GM12872 (cell line): Measurements from ENCODE around the gene ADCYAP1R1.

Experiments used
- TF ChIP-seq, protein P1 (sequence below): IDR thresholded peaks from 3 replicates; pipeline ENCODE4 v1.5.1; 2011; ENCODE audit warnings: low read depth, mild to moderate bottlenecking, low read length, moderate library complexity; ENCODE audit not compliant: insufficient read depth

The ADCYAP1R1 gene

DNA sequence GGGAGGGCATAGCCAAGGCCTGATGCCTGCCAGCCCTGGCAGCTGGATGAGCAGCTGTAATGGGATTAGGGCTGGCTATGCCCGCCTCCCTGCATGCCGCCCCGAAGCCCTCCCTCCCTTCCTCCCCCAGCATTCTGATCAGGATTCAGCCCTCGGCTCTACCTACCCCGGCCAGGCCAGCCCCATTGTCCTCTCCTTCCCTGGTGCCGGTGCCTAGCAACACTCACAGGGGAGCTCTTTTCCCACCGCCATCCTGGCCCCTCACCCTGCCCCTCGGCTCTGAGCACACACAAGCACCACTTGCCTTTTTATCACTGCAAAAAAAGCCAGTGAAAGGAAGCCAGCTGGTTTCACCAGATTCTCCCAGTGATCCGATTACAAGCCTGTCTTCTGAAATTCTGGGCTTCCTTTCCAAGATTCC lies 9.0 kb upstream of the ADCYAP1R1 start:
- TF ChIP-seq, protein P1, sequence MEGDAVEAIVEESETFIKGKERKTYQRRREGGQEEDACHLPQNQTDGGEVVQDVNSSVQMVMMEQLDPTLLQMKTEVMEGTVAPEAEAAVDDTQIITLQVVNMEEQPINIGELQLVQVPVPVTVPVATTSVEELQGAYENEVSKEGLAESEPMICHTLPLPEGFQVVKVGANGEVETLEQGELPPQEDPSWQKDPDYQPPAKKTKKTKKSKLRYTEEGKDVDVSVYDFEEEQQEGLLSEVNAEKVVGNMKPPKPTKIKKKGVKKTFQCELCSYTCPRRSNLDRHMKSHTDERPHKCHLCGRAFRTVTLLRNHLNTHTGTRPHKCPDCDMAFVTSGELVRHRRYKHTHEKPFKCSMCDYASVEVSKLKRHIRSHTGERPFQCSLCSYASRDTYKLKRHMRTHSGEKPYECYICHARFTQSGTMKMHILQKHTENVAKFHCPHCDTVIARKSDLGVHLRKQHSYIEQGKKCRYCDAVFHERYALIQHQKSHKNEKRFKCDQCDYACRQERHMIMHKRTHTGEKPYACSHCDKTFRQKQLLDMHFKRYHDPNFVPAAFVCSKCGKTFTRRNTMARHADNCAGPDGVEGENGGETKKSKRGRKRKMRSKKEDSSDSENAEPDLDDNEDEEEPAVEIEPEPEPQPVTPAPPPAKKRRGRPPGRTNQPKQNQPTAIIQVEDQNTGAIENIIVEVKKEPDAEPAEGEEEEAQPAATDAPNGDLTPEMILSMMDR: no peak

DNA sequence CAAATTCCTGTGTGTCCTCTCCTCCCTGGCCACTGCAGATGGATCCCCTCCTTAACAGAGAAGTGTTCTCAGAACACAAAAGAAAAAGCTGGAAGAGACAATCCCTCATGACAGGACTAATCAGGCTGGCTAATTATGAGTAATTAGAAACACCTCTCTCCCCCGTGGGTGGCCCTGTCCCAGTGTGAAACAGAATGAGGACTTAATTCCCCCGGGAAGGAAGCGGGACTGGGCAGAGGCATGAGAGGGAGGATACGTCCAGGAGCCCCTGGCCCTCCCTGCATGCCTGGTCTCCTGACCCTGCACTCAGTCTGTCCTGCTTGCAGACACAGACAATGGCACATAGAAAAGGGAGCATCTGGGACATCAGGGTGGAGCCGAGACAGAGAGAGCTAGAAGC lies 7.6 kb upstream of the ADCYAP1R1 start:
- TF ChIP-seq, protein P1: no peak

DNA sequence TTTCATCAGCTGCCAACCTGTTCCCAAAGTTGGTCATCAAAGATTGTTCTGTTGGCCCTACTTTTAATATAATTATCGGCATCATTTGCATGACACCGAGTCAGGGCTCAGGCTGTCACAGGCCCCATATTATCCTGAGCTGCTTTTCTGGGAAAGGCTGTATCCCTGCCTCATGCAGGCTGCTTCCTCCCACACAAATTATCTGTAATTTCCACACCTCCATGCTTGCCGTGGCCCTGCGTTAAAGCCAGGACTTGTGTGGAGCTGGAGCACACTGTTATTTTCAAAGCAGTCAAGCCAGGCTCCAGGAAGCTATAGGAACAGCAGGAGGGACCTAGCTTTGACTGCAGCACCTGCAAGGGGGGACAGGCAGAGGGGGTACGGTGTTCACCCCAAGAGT lies 5.4 kb upstream of the ADCYAP1R1 start:
- TF ChIP-seq, protein P1: no peak

DNA sequence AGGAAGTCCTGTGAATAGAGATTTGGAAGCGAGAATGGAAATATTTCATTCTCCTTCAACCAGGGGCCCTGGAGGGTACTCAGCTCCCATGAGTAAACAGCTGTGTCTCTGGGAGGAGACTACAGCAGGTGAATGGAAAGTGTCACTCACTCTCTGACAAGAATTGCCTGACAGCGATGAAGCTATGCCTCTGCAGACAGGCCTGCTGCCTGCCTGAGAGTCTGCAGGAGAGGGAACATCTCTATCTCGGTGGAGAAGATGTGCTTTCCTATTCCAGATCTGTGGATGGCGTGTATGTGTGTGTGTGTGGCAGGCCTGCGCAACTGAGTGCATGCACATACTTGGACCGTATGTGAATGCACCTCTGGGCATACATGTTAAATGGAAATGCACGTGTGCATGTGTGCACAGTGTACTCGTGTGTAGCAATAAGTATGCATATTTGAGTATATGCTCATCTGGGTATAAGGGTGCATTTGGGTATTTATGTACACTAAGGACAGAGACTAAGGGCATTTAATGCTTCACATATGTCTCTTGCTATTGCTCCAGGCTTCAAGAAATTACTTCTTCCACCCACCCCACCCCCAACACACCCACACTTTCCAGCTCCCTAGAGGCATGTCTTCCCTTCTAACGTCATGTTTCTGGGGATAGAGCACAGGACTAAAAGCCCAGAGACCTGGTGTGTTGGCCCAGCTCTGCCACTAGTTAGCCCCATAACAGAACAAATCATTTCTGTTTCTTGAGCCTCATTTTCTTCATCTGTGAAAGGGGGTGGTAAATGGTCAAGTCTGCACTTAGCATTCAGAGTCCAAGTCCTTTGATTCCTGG lies 4.6 kb upstream of the ADCYAP1R1 start:
- TF ChIP-seq, protein P1: no peak

DNA sequence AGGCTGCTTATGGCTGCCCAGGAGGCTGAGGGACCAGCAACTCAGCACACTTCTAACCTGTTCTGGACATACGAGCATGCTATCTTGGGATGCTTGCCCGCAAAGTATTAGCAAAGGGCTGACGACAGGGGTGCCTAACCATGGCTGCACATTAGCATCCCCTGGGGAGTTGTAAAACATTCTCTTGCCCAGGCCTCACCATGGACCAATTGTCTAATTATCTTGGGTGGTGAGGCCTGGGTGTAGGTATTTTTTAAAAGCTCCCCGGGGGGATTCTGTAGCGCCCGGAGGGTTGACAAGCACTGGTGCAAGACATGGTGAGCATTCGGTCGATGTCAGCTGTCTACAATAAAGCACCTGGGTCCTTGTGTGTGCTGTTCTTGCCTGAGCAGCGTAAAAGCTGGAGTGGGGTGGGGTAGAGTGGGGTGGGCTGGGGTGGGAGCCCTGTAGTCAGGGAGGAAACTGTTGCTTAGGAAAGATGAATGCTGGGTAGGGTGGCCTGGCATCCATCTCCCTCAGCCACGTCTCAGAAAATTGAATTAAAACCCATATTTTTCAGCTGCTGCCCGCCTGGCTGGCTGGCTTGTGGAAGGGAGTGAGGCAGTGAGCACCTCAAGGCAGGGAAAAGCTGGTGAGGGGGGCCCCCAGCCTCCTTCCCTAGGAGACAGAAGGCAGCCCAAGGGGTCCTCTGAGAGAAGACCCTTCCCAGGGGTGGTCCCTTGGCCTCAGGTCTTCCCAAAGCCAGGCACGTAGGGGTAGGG lies 2.9 kb upstream of the ADCYAP1R1 start:
- TF ChIP-seq, protein P1: no peak

DNA sequence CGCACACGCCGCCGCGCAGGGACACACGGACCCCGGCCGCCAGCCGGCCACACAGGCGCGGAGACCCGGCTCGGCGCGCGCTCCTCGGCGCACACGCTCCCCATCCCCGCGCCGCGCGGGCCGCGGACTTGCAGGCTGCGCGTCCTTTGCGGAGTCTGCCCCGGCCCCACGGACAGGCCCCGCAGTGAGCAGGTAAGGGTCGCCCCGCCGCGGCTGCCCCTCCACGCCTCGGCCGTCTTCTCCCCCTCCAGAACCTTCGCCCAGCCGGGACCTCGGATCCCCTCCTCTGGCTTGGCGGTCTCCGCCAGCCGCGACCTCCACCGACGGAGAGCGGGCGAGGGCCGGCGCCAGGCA lies 356 bp downstream of the ADCYAP1R1 start:
- TF ChIP-seq, protein P1: no peak

DNA sequence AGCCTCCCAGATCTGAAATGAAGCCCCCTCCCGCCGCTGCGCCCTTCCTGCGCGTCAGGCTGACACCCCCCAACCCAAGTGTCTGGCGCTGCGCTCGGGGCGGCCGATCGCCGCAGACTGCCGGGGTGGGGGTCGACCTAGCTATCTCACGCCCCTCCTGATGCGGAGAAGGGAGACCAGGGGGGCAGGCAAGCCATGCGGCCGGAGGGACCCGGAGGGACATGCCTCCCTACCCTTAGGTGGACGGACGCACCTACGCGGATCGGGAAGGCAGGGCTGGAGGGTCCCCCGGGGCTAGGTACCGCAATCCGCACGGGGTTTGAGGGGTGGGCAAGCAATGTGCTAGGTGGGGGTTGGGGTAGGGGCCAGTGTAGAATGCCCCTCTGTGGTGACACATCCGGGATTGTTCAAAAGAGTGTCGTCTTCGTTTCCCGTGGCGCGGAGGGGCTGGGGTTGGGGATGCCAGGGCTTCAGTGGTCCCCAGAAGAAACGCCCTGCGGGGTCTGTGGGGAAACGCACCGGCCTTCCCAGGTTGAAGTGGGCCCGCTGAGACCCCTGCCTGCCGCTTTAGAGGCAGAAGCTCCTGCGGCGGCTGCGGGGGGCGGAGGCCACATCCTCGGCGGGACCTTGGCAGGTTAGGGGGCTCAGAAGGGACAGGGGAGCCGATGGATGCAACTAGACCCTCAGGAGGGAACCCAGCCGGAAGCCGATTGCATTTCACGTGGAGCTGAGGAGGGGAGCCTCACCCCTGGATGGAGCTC lies 913 bp downstream of the ADCYAP1R1 start:
- TF ChIP-seq, protein P1: no peak
